ENCODE measurements around the gene QDPR.

Gene QDPR

GRCh38 chr4:17526695-17527477 lies 15.0 kb upstream of the QDPR start:
- no peak for DNase-seq

- DNase-seq, result no peak
Measured at GRCh38 chr4:17523662-17524061, 11.8 kb upstream of the QDPR start.

DNA sequence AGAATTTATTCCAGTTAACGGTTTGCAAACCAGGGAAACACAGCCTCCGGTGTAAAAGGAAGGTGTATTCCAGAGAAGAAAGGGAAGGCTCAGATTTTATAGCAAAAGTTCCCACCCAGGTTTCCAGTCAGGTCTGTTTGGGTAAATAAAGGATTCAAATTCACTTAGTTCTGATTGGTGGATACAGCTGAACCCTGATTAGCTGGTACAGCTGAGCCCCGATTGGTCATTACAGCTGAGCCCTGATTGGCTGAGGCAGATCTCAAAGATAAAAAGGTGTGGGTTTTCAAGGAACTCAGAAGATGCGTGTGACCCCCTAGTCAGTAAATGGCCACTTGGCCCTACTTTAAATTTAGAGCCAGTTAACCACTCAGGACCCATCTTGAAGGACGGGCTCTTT lies 9.7 kb upstream of the QDPR start:
- DNase-seq, result no peak

DNA sequence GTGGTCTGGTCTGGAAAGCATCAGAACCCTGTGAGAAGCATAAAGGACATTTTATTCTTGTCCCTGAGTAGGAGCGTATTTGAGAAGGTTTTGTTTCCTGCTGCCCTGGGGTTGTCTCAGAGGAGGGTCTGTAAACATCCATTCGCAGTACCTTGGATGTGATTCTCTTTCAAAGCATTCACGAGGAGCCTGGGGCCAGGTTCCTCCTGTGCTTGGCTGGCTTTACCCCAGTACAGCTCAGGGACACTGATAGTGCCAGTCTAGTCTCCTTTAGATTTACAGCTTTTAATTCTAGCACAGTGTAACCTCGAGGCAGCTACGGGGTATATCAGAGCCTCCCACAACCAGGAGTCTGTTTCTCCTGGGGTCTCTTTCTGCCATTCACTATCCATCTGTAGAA lies 5.8 kb upstream of the QDPR start:
- DNase-seq, result no peak

- DNase-seq, result no peak
Measured at GRCh38 chr4:17516980-17517379, 5.1 kb upstream of the QDPR start.

DNA sequence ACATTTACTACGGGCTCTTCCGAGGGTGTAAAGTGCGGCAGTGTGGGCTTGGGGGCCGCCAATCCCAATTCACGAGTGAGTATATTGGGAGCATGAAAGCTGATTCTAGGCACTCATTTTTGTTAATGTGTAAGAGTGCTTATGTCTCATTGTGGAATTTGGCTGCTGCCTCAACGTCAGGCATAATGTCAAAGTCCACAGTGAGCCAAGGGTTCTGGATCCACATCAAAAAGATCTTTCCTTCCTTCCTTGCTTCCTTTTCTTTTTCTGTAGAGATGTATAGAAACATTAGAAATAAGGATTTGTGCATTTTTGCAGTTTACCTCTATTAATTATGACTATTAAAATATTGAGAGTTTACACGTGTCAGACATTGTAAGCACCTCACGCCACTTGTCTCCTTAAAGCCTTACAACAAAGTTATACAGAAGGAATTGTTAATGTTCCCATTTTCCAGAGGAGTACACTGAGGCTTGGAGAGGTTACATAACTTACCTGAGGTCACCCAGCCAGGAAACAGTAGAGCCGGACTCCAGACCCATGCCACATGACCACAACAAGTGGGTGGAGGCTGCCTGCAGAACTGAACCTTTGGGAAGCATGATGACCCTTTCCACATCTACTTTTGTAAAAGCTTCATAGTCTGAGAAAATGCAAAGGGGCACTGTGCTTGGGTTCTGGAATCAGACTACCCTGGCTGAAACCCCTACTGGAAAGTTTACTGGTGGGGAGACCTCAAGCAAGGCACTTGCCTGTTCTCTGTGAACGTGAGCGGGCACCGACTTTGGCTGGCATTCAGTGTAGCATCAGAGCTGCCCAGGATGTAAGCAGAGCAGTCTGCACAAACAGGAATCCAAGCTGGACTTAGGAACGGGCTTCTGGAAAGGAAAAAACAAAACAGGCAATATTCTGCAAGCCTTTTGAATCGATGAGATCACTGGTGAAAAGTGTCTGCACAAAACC lies 3.8 kb upstream of the QDPR start:
- no peak for DNase-seq

DNA sequence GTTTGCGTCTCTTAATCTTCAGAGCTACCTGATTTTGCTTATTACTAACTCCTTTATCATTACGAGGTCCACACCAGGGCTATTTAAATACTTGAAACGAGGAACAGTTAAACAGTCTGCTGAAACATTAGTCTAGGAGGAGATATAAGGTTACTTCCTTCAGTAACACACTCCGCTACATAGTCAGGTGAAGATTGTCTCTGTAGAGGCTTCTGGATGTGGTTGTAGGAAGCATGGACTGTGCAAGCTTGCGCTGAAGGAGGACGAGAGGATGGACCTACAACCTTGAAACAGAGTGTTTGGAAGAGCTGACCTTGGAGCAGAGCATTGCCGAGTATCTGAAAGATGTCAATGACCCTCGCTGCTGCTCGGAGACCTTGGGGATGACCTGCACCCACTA lies 3.0 kb upstream of the QDPR start, which contains the start of gene CLRN2:
CLRN2 (plus strand) TSS at position 301 of the 400 bp plus-strand sequence. CDS start 102 bp downstream, outside the sequence.
- no peak for DNase-seq

DNA sequence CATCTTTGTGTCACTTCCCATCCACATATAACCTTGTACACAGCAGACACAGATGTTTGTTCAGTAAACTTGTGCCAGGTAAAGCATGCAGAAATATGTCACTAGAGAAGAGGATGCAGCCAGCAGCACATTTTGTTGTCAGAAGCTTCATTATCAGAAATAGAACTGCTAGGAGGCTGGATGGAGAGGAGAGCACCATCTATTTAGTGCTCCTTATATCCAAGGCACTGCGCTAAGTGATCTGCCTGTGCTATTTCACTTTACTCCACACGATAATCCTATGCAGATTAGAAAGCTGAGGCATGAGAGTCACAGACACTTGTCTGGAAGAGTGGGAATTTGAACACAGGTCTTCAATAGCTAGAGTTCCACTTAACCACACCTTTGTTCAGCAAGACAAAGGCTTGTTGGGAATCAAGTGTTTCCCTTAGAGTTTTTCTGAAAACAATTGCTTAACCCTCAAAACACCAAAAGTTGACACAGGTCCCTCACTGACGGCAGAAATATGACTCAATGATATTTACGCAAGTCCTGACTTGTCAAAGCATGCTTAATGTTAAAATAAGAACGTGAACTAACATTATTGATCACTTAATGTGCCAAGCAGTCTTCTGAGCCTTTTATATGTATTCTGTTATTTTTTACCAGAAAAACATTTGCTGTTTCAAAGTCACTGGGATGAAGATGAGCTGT lies 1.2 kb upstream of the QDPR start:
- no peak for DNase-seq

DNA sequence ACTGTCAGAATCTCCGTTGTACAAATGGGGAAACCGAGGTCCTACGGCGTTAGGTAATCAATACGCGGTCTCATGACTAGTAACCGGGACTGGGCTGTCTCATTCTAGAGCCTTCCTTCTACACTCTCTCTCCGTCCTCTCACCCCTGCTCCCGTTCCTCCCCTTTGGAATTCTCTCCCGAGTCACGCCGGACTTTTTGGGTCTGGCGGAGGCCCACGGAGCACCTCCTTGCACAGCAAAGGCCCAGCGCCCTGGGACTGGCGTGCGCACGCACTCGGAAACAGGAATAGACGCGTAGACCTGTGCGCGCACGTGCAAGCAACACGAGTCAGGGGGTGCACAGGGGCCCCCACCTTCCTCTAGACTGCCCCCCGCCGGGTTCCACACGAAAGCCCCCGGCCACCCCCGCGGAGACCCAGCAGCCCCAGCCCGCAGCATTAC lies 361 bp downstream of the QDPR start:
- no peak for DNase-seq

DNA sequence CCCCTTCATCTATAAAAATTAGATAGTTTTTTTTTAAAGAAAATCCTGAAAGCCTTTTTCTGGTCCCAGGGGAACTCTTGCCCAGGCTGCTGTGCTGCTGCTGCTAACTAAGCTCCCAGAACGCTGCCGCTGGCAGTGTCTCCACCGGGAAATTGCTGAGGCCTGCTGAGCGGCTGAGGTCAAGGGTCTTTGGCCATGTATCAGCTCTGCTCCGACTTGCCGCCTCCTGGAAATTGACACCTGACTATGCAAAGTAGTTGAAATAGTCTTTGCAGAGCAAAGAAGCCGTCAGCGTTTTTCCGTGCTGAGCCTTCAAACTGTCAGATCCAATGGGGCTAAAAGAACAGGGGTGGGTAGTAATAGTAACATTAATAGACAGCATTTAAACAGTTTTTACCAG lies 839 bp downstream of the QDPR start:
- DNase-seq, result no peak

DNA sequence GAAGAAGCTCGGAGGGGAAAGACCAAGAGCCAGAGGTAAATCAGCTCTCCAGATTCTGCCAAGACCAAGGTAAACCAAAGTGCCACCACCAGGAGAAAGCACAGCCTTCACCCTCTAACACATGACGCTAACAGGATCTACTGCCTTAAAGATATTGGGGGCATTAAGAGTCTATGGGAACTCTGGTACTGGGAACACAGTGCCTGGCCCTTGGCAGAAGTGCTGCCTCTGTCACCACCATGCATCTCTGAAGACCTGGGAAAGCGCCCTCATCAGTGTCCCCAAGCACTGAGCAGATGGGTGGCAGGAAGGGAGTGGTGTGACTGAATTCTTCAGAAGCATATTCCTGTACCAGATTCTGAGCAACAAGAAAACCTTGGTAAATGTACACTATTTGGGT lies 1.3 kb downstream of the QDPR start:
- no peak for DNase-seq

DNA sequence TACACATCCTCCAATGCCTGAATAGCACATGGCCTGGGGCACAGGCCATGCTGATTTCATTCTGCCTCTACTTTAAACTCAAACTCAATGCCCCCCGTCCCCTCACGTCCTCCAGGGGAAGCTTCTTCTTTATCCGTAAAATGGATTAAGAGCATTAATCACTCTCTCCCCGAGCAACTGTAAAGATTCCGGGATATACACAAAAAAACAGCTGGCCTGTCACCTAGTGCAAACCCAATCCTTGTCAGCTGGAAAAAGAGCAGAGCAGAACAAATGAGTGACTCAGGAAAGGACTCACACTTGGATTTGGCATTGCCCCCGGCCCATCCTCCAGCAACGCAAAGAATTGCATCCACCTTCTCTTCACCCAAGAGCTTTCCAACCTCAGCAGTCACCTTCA lies 7.8 kb downstream of the QDPR start:
- DNase-seq, result no peak

DNA sequence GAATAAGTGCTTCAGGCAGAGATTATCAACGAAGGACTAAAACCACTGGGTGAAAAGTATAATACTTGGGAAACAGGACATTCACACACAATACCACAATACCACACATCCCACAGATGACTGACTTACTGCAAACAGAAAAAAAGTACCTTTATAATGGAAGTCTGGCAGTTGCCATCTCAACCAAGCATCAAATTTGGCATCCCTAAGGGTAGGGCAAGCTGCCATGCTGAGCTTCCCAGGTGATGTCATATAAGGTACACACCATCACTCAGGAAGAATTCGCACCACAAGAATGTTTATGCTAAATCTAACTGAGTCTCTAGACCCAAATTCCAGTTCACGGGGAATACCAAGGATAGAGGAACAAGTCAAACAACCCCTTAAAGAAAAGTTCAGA lies 9.1 kb downstream of the QDPR start:
- DNase-seq, result no peak

GRCh38 chr4:17500574-17500973 lies 11.3 kb downstream of the QDPR start:
- DNase-seq, result no peak

GRCh38 chr4:17497890-17498523 lies 13.9 kb downstream of the QDPR start:
- DNase-seq, result no peak

DNA sequence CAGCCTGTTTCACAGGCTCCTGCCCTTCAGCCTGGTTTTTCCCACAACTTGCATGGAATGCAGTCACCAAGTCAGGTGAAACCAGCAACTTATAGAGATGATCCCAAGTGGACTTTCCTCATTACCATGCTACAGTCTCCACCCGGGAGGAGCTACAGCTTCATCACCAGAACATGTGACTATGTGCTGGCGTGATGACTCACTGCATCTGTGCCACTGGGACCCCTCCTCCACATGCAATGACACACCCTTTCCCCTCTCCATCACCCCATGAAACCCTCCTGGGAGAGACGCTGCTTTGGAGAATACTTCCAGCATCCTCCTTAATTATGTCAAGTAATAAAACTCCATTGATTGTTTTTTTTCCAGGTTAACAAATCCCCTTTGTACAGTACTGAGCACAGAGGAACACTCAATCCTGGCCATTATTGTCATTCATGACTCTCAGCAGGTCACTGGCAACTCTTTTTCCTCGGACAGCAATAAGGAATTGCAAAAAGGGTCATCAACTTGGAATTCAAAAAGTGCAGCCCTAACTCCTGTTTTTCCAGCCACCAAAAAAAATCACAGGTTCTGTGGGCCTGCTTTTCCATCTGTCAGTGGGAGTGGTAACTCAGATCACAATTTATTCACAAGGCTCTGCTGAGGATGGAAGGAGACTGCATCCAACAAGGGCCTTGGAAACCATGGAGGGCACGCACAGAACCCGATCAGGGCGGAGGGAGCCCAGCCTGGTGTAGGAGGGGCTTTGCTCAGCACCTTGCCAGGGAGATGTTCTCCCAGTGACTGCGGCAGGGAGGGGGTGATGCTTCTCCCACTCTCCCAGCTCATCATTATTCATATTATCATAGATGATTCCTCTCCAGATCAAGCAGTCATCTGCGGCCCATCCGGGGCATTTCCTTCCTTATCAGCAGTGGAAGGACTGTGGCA lies 17.4 kb downstream of the QDPR start:
- no peak for DNase-seq

DNA sequence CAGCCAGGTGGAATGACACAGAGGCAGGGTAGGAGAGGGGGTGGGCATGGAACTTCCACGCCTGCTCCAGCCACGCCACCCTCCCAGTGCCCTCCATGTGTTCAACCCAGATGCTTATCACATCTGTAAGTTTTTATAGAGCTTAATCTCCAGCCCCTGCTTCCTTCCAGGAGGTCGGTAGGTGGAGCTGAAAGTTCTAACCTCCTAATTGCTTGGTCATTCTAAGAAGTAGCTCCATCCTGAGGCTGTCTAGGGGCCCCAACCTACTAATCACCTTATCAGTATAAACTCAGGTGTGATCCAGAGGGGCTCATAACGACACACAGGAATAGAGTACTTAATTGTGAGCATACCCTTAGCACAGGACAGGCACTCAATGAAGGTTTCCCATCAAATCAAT lies 18.3 kb downstream of the QDPR start:
- no peak for DNase-seq

DNA sequence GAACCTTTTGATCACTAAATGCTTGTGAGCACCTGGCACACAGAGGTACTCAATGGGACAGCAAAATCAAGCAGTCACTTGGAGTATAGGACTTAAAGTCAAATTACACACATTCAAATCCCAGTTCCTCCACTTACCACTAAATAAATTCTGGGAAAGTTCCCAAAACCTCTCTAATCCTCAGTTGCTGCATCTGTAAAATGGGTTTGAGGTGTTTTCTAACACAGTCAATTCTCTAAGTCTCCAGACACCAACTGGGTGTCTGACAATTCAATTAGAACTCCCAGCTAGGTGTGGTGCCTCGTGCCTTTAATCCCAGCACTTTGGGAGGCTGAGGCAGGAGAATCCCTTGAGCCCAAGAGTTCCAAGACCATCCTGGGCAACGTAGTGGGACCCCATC lies 19.0 kb downstream of the QDPR start:
- DNase-seq, result no peak

- peak; percentile 65 for DNase-seq
Measured at GRCh38 chr4:17492058-17492741, 19.7 kb downstream of the QDPR start.

GRCh38 chr4:17491196-17491595 lies 20.7 kb downstream of the QDPR start:
- no peak for DNase-seq

DNA sequence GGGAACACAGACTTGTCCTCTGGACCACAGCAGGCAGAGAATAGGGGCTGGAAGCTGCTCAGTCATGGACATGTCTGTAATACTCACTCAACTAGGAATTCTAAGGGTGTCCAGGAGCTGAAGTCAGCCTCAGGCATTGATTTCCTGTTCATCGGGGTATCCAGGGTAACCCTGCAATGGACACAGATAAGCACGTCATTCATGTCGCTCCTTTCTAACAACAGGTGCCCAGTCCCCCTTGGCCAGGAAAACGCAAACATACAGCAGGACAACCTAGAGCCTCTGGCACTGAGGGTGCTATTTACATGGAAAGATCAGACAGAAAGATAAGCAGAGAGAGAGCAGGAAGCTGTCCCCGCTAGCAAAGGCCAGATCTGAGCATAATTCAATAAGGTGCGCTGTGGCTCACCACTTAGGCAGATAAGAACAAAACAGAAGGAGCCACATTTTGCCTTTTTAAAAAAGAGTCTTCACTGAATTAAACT lies 21.3 kb downstream of the QDPR start:
- DNase-seq, result peak; percentile 15

Data from NCI-H1105 treated with DMSO at 0.1 percent for 48 hours (cell line).